ENCODE data around the gene CCL23.

DNA sequence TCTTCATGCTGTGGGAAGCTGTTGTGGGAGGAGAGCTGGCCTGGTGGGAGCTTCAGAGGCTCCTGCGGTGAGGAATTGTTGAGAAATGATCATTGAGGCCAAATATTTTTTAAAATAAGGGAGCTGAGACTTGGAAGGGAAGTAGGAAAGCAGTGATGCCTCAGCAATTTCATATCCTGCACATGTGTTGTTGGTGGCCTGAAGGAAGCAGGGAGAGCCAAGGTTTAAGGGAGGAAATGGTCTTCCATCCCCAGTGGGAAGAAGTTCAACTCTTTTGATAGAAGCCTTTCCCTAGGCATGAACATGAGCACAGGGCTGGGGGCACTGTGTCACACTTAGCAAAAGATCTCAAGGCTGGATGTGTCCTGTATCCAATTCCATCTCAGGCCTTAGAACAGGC, 31.1 kb downstream of the CCL23 start, which contains the start of gene CCL14:
- TF ChIP-seq POLR2A (IDR thresholded peaks at IDR 0.05; ENCODE audit: low read depth) (no peak), POLR2AphosphoS5 (IDR thresholded peaks at IDR 0.05) (no peak)
